CD4-positive, alpha-beta memory T cell (primary cell): ENCODE results near the gene ITPR2. TPM values are rescaled to one million over a fixed set of nuclear protein-coding genes. Genes with fewer than 3 reads are reported as not detected.

Experiments
- CTCF ChIA-PET: fragments of 350-600 bp; sonication (Branson Sonifier 250); formaldehyde crosslinking; loops from one replicate; lab custom pipeline; 2021; ENCODE audit warnings: inconsistent platforms; ENCODE audit not compliant: partially characterized antibody; lab: Charles Lee
- POLR2A ChIA-PET: fragments of 350-600 bp; sonication (Branson Sonifier 250); formaldehyde crosslinking; loops from one replicate; lab custom pipeline; 2021; ENCODE audit not compliant: partially characterized antibody; lab: Charles Lee
- DNase-seq, 5 donors: peaks; one replicate each; pipeline versions ENCODE4 v3.0.0 to v3.0.0-alpha.2; 2020 to 2022; ENCODE audit warnings: mixed read lengths in 1 of 5
- H3K27ac ChIP-seq: one replicate; pipeline ENCODE4 v1.7.0; 2013; ENCODE audit warnings: low read depth, low read length
- H3K27me3 ChIP-seq: 2 replicates; pipeline ENCODE4 v1.7.0; 2013; ENCODE audit warnings: mild to moderate bottlenecking, low read length, moderate library complexity; ENCODE audit not compliant: insufficient read depth
- H3K36me3 ChIP-seq: 2 replicates; pipeline ENCODE4 v1.7.0; 2013; ENCODE audit warnings: mild to moderate bottlenecking, low read length, moderate library complexity; ENCODE audit not compliant: insufficient read depth
- H3K4me1 ChIP-seq: 2 replicates; pipeline ENCODE4 v1.7.0; 2013; ENCODE audit warnings: mild to moderate bottlenecking, low read length, moderate library complexity; ENCODE audit not compliant: insufficient read depth
- H3K4me3 ChIP-seq, 2 donors: one replicate each; pipeline ENCODE4 v1.7.0; 2013; ENCODE audit warnings: low read length in 2 of 2, mild to moderate bottlenecking in 1 of 2
- H3K9me3 ChIP-seq, 2 donors: one replicate each; pipeline ENCODE4 v1.7.0; 2013; ENCODE audit warnings: low read length in 2 of 2, control low read depth in 1 of 2; ENCODE audit not compliant: control insufficient read depth in 1 of 2
- H3K27ac Mint-ChIP-seq, 7 donors: one replicate each; pipeline ENCODE4 v1.8.0; 2020 to 2021; ENCODE audit warnings: mixed read lengths in 7 of 7, mild to moderate bottlenecking in 6 of 7, inconsistent platforms in 3 of 7, moderate library complexity in 3 of 7
- H3K27me3 Mint-ChIP-seq, 2 donors: one replicate each; pipeline ENCODE4 v1.8.0; 2020 to 2021; ENCODE audit warnings: mixed read lengths in 2 of 2
- H3K36me3 Mint-ChIP-seq, 2 donors: one replicate each; pipeline ENCODE4 v1.8.0; 2020 to 2021; ENCODE audit warnings: mixed read lengths in 2 of 2, inconsistent platforms in 1 of 2, mild to moderate bottlenecking in 1 of 2
- H3K4me1 Mint-ChIP-seq, 4 donors: one replicate each; pipeline ENCODE4 v1.8.0; 2020 to 2021; ENCODE audit warnings: mixed read lengths in 4 of 4, mild to moderate bottlenecking in 1 of 4
- H3K4me3 Mint-ChIP-seq, 8 donors: one replicate each; pipeline ENCODE4 v1.8.0; 2020 to 2021; ENCODE audit warnings: mixed read lengths in 8 of 8, mild to moderate bottlenecking in 7 of 8, moderate library complexity in 6 of 8, inconsistent platforms in 3 of 8
- H3K9me3 Mint-ChIP-seq, 8 donors: one replicate each; pipeline ENCODE4 v1.8.0; 2020 to 2021; ENCODE audit warnings: mixed read lengths in 8 of 8, mild to moderate bottlenecking in 5 of 8, inconsistent platforms in 3 of 8, moderate library complexity in 1 of 8
- intact Hi-C: fragments of 100-400 bp; cut with micrococcal nuclease; formaldehyde crosslinking; loops from one replicate; pipeline ENCODE4 v1.15.1; 2023
- polyA plus RNA-seq, 2 donors: library from polyadenylated mRNA; unstranded; fragments of 300-500 nt; fragmentation: Illumina TruSeq; gene quantifications; one replicate each; pipeline ENCODE4 v1.2.3, GENCODE V29; 2021
- total RNA-seq, 2 experiments: library from RNA; stranded (reverse); gene quantifications; one replicate each; pipeline ENCODE4 v1.2.3, GENCODE V29; 2021

The ITPR2 gene
- total and polyA plus RNA-seq, 4 experiments from 2014 or later, result 4.7 to 55.6 (median 34.1) TPM

- Histone ChIP-seq H3K27ac (no peak overlapping the region), H3K27me3 (no peaks in the 10 kb centered on the region), H3K9me3 (no peaks in the 10 kb centered on the region), H3K4me1 (no peaks in the 10 kb centered on the region), H3K4me3 (no peak overlapping the region), H3K36me3 (no peaks in the 10 kb centered on the region)
- Mint-ChIP-seq H3K4me3 (no peak overlapping the region), H3K9me3 (no peaks in the 10 kb centered on the region), H3K27me3 (no peaks in the 10 kb centered on the region), H3K4me1 (no peaks in the 10 kb centered on the region), H3K27ac (no peak overlapping the region), H3K36me3 (peaks cover 45 to 57% of the 10 kb centered on the region in 2 donors)
- ChIA-PET POLR2A (no interaction called here), CTCF (interaction anchor here (1.3 kb wide), 1 partner anchor 12 kb away, joined by 4 read pairs; no protein-coding TSS in a partner anchor)
- intact Hi-C loops, result no loop called here
- DNase-seq, result no peak
Measured at GRCh38 chr12:26689281-26689841, 143.6 kb downstream of the ITPR2 start.

- H3K4me1 ChIP-seq, result no peaks in the 10 kb centered on the region
- H3K36me3 ChIP-seq, result no peaks in the 10 kb centered on the region
Measured at GRCh38 chr12:26688344-26688904, 144.6 kb downstream of the ITPR2 start.

GRCh38 chr12:26686408-26686807 is 146.6 kb downstream of the ITPR2 start:
- ChIA-PET CTCF (no interaction called here), POLR2A (no interaction called here)
- H3K27ac ChIP-seq, result no peak overlapping the region
- H3K9me3 Mint-ChIP-seq, result peaks cover 0 to 8% (median 2%) of the 10 kb centered on the region in 8 donors
- H3K36me3 ChIP-seq, result no peaks in the 10 kb centered on the region
- H3K9me3 ChIP-seq, result no peaks in the 10 kb centered on the region
- intact Hi-C loops, result no loop called here
- H3K4me3 Mint-ChIP-seq, result no peak overlapping the region
- H3K4me1 Mint-ChIP-seq, result no peaks in the 10 kb centered on the region
- H3K4me1 ChIP-seq, result no peaks in the 10 kb centered on the region
- H3K27me3 Mint-ChIP-seq, result no peaks in the 10 kb centered on the region
- peaks cover 52 to 57% of the 10 kb centered on the region in 2 donors for H3K36me3 Mint-ChIP-seq
- no peak overlapping the region for H3K27ac Mint-ChIP-seq
- no peak for DNase-seq
- no peaks in the 10 kb centered on the region for H3K27me3 ChIP-seq
- no peak overlapping the region for H3K4me3 ChIP-seq

More at GRCh38 chr12:26688344-26688904, 144.6 kb downstream of the ITPR2 start:
- Histone ChIP-seq H3K27ac (no peak overlapping the region), H3K4me3 (no peak overlapping the region), H3K9me3 (no peaks in the 10 kb centered on the region), H3K27me3 (no peaks in the 10 kb centered on the region)
- Mint-ChIP-seq H3K27ac (no peak overlapping the region), H3K36me3 (peaks cover 44 to 57% of the 10 kb centered on the region in 2 donors), H3K4me1 (no peaks in the 10 kb centered on the region), H3K27me3 (no peaks in the 10 kb centered on the region), H3K4me3 (no peak overlapping the region), H3K9me3 (peaks cover 0 to 8% (median 2%) of the 10 kb centered on the region in 8 donors)
- DNase-seq, result no peak
- intact Hi-C loops, result no loop called here
- ChIA-PET POLR2A (no interaction called here), CTCF (interaction anchor here (1.3 kb wide), 1 partner anchor 13 kb away, joined by 4 read pairs; no protein-coding TSS in a partner anchor)

GRCh38 chr12:26684101-26684500 is 148.9 kb downstream of the ITPR2 start:
- Mint-ChIP-seq H3K9me3 (peaks cover 0 to 8% (median 2%) of the 10 kb centered on the region in 8 donors), H3K36me3 (peaks cover 58 to 63% of the 10 kb centered on the region in 2 donors), H3K27ac (no peak overlapping the region), H3K4me3 (no peak overlapping the region), H3K4me1 (no peaks in the 10 kb centered on the region), H3K27me3 (no peaks in the 10 kb centered on the region)
- no peaks in the 10 kb centered on the region for H3K9me3 ChIP-seq
- H3K27me3 ChIP-seq, result no peaks in the 10 kb centered on the region
- POLR2A ChIA-PET, result no interaction called here
- no peaks in the 10 kb centered on the region for H3K36me3 ChIP-seq
- H3K27ac ChIP-seq, result no peak overlapping the region
- no peaks in the 10 kb centered on the region for H3K4me1 ChIP-seq
- no peak for DNase-seq
- no peak overlapping the region for H3K4me3 ChIP-seq
- intact Hi-C loops, result no loop called here
- CTCF ChIA-PET, result no interaction called here

- Mint-ChIP-seq H3K4me1 (no peaks in the 10 kb centered on the region), H3K27ac (no peak overlapping the region), H3K27me3 (no peaks in the 10 kb centered on the region), H3K36me3 (peaks cover 64 to 66% of the 10 kb centered on the region in 2 donors), H3K9me3 (peaks cover 0 to 8% (median 2%) of the 10 kb centered on the region in 8 donors), H3K4me3 (no peak overlapping the region)
- Histone ChIP-seq H3K9me3 (no peaks in the 10 kb centered on the region), H3K4me1 (no peaks in the 10 kb centered on the region), H3K4me3 (no peak overlapping the region), H3K27ac (no peak overlapping the region), H3K27me3 (no peaks in the 10 kb centered on the region), H3K36me3 (no peaks in the 10 kb centered on the region)
- intact Hi-C loops, result no loop called here
- ChIA-PET POLR2A (no interaction called here), CTCF (no interaction called here)
- DNase-seq, result no peak
Measured at GRCh38 chr12:26683443-26683842, 149.6 kb downstream of the ITPR2 start.

- no peak overlapping the region for H3K4me3 ChIP-seq
- H3K36me3 ChIP-seq, result no peaks in the 10 kb centered on the region
- ChIA-PET POLR2A (no interaction called here), CTCF (no interaction called here)
- H3K9me3 Mint-ChIP-seq, result peaks cover 0 to 8% (median 2%) of the 10 kb centered on the region in 8 donors
- DNase-seq, result no peak
- no peak overlapping the region for H3K4me3 Mint-ChIP-seq
- H3K27ac Mint-ChIP-seq, result peak overlapping the region in 1 of 7 donors; percentile 65
- no peaks in the 10 kb centered on the region for H3K9me3 ChIP-seq
- no peaks in the 10 kb centered on the region for H3K27me3 Mint-ChIP-seq
- peaks cover 59 to 61% of the 10 kb centered on the region in 2 donors for H3K36me3 Mint-ChIP-seq
- H3K4me1 ChIP-seq, result no peaks in the 10 kb centered on the region
- H3K27me3 ChIP-seq, result no peaks in the 10 kb centered on the region
- intact Hi-C loops, result no loop called here
- no peak overlapping the region for H3K27ac ChIP-seq
- no peaks in the 10 kb centered on the region for H3K4me1 Mint-ChIP-seq
Measured at GRCh38 chr12:26680727-26681455, 152.1 kb downstream of the ITPR2 start.
